Uterus (tissue), 2 donors: ENCODE results near the gene ALB.

Experiments used
- POLR2A ChIP-seq, 2 donors: fragments of 450-650 bp; IDR thresholded peaks; one replicate each; pipeline ENCODE4 v1.6.1; 2016; ENCODE audit warnings: antibody characterized with exemption in 2 of 2, mild to moderate bottlenecking in 1 of 2, moderate library complexity in 1 of 2
- TF ChIP-seq, protein P1 (sequence below), 4 experiments: fragments of 200-600 bp in 2 of 4; fragments of 450-650 bp in 2 of 4; sonication (generic) in 2 of 4; IDR thresholded peaks; one replicate each; pipeline ENCODE4 v1.5.1; 2016 to 2019; ENCODE audit warnings: antibody characterized with exemption in 4 of 4, mild to moderate bottlenecking in 2 of 4, moderate library complexity in 1 of 4

DNA sequence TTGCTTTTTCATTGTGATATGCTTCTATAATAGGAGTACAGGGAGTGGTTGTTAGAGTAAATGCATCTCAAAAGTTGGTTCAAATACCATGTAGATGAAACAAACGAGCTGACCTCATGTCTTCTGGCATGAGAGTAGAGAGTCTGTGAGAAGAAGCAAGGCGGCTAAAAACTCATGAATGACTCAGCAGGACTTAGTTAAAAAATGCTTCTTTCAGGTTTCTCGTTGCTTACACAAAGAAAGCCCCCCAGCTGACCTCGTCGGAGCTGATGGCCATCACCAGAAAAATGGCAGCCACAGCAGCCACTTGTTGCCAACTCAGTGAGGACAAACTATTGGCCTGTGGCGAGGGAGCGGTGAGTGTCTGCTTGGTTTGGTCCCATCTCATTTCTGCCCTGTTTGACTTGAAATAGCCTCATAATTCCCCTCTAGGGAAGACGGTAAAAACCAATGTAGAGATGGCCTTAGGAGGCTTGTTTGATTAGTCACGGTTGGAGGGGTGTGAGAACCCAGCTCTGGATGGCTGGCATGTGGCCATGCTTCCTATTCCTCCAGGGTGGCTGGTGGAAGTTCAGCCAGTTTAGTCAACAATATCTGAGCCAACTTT is 46.4 kb downstream of the ALB start:
- TF ChIP-seq, protein P1, sequence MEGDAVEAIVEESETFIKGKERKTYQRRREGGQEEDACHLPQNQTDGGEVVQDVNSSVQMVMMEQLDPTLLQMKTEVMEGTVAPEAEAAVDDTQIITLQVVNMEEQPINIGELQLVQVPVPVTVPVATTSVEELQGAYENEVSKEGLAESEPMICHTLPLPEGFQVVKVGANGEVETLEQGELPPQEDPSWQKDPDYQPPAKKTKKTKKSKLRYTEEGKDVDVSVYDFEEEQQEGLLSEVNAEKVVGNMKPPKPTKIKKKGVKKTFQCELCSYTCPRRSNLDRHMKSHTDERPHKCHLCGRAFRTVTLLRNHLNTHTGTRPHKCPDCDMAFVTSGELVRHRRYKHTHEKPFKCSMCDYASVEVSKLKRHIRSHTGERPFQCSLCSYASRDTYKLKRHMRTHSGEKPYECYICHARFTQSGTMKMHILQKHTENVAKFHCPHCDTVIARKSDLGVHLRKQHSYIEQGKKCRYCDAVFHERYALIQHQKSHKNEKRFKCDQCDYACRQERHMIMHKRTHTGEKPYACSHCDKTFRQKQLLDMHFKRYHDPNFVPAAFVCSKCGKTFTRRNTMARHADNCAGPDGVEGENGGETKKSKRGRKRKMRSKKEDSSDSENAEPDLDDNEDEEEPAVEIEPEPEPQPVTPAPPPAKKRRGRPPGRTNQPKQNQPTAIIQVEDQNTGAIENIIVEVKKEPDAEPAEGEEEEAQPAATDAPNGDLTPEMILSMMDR (IDR thresholded peaks at IDR 0.05) = no peak
- no peak for TF ChIP-seq POLR2A (IDR thresholded peaks at IDR 0.05)
